GM10248 (cell line): ENCODE measurements around the gene MIER1.

Experiments
- CTCF ChIA-PET: fragments of 300-600 bp; sonication (Branson Sonifier 250); formaldehyde crosslinking; extraction: SDS; loops from one replicate; lab custom pipeline; 2021; ENCODE audit warnings: antibody characterized with exemption; lab: Yijun Ruan, JAX
- POLR2A ChIA-PET: fragments of 350-650 bp; sonication (Branson Sonifier 250); formaldehyde crosslinking; extraction: SDS; loops from one replicate; lab custom pipeline; 2020; ENCODE audit warnings: antibody characterized with exemption; lab: Yijun Ruan, JAX
- DNase-seq: peaks from one replicate; pipeline ENCODE4 v3.0.0; 2012; ENCODE audit errors: extremely low spot score
- TF ChIP-seq, protein P1 (sequence below): IDR thresholded peaks from 2 replicates; pipeline ENCODE4 v1.5.1; 2012; ENCODE audit warnings: mild to moderate bottlenecking, low read depth; ENCODE audit errors: extremely low read depth, missing control alignments, control extremely low read depth

Gene MIER1

DNA sequence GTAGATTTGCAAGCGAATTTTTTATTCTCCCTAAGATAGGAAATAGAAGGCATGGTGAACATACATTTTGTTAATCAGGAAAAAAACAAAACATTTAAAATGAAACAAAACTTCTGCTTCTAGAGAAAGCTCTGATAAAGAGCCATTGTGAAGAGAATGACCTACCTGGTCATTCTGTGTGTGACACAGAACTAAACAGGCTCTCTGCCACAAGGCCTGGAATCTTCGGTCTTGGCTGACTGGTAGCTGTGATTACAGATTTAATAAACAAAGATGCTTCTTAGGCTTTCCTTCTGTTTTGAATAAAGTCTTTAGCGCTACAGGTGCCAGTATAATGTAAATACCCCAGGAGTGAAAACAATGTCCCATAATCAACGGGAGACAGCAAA is 107.1 kb downstream of the MIER1 start:
- no peak for DNase-seq
- ChIA-PET CTCF (no interaction called here), POLR2A (interaction anchor here (0.7 kb wide), 1 partner anchor 12 kb away, joined by 3 read pairs; no protein-coding TSS in a partner anchor)
- TF ChIP-seq, protein P1, sequence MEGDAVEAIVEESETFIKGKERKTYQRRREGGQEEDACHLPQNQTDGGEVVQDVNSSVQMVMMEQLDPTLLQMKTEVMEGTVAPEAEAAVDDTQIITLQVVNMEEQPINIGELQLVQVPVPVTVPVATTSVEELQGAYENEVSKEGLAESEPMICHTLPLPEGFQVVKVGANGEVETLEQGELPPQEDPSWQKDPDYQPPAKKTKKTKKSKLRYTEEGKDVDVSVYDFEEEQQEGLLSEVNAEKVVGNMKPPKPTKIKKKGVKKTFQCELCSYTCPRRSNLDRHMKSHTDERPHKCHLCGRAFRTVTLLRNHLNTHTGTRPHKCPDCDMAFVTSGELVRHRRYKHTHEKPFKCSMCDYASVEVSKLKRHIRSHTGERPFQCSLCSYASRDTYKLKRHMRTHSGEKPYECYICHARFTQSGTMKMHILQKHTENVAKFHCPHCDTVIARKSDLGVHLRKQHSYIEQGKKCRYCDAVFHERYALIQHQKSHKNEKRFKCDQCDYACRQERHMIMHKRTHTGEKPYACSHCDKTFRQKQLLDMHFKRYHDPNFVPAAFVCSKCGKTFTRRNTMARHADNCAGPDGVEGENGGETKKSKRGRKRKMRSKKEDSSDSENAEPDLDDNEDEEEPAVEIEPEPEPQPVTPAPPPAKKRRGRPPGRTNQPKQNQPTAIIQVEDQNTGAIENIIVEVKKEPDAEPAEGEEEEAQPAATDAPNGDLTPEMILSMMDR: no peak
